KMS-11 (cell line): Measurements from ENCODE around the gene CRY2.

ENCODE experiments used
- H2AFZ ChIP-seq: fragments of 200-600 bp; sonication (generic); 2 replicates; pipeline ENCODE4 v1.6.1; 2016; ENCODE audit warnings: antibody characterized with exemption, mixed run types, low read depth
- H3K27ac ChIP-seq: fragments of 200-600 bp; sonication (generic); 2 replicates; pipeline ENCODE4 v1.6.1; 2016; ENCODE audit warnings: mild to moderate bottlenecking, mixed run types
- H3K27me3 ChIP-seq: fragments of 200-600 bp; sonication (generic); 2 replicates; pipeline ENCODE4 v1.6.1; 2017; ENCODE audit warnings: mild to moderate bottlenecking, low read depth, mixed run types, moderate library complexity; ENCODE audit not compliant: insufficient read depth
- H3K36me3 ChIP-seq: fragments of 200-600 bp; sonication (generic); 2 replicates; pipeline ENCODE4 v1.6.1; 2017; ENCODE audit warnings: mild to moderate bottlenecking, mixed run types; ENCODE audit not compliant: insufficient read depth
- H3K4me1 ChIP-seq: fragments of 200-600 bp; sonication (generic); 2 replicates; pipeline ENCODE4 v1.6.1; 2016; ENCODE audit warnings: mild to moderate bottlenecking, low read depth, mixed run types; ENCODE audit not compliant: poor library complexity, severe bottlenecking
- H3K4me2 ChIP-seq: fragments of 200-600 bp; sonication (generic); 2 replicates; pipeline ENCODE4 v1.7.0; 2016; ENCODE audit warnings: mild to moderate bottlenecking, mixed run types
- H3K4me3 ChIP-seq: fragments of 200-600 bp; sonication (generic); IDR thresholded peaks from 2 replicates; pipeline ENCODE4 v1.6.1; 2017; ENCODE audit warnings: low read depth, low read length, mixed read lengths; ENCODE audit not compliant: insufficient read depth
- H3K79me2 ChIP-seq: fragments of 200-600 bp; sonication (generic); 2 replicates; pipeline ENCODE4 v1.6.1; 2016; ENCODE audit warnings: low read depth, mixed run types; ENCODE audit not compliant: insufficient read depth
- H3K9ac ChIP-seq: fragments of 200-600 bp; sonication (generic); 2 replicates; pipeline ENCODE4 v1.6.1; 2016; ENCODE audit warnings: mild to moderate bottlenecking, mixed run types
- H4K20me1 ChIP-seq: fragments of 200-600 bp; sonication (generic); 2 replicates; pipeline ENCODE4 v1.6.1; 2016; ENCODE audit warnings: mild to moderate bottlenecking, mixed run types; ENCODE audit not compliant: insufficient read depth
- CTCF ChIP-seq: fragments of 200-600 bp; sonication (generic); conservative IDR thresholded peaks from 2 replicates; pipeline ENCODE4 v1.6.1; 2017; ENCODE audit warnings: low read depth, mild to moderate bottlenecking, antibody characterized with exemption, low read length, moderate library complexity, mixed read lengths

Gene CRY2

GRCh38 chr11:45859661-45860140 is 12.4 kb downstream of the CRY2 start:
- no peaks in the 10 kb centered on the region for H3K27me3 ChIP-seq
- peaks cover 3% of the 10 kb centered on the region; the same call in 1 of the 2 replicates for H3K79me2 ChIP-seq
- no peak overlapping the region for H3K4me2 ChIP-seq
- no peak overlapping the region for H2AFZ ChIP-seq
- no peak for TF ChIP-seq CTCF
- no peak overlapping the region for H3K9ac ChIP-seq
- no peak overlapping the region for H3K27ac ChIP-seq
- peaks cover 25% of the 10 kb centered on the region for H3K4me1 ChIP-seq
- no peaks in the 10 kb centered on the region for H4K20me1 ChIP-seq
- no peak overlapping the region for H3K4me3 ChIP-seq
- H3K36me3 ChIP-seq: no peaks in the 10 kb centered on the region

GRCh38 chr11:45860348-45860747 is 13.1 kb downstream of the CRY2 start:
- H3K9ac ChIP-seq: no peak overlapping the region
- TF ChIP-seq CTCF: no peak
- H3K79me2 ChIP-seq: no peaks in the 10 kb centered on the region; the same call in 1 of the 2 replicates
- peaks cover 25% of the 10 kb centered on the region for H3K4me1 ChIP-seq
- H3K4me2 ChIP-seq: no peak overlapping the region
- no peak overlapping the region for H3K27ac ChIP-seq
- H3K36me3 ChIP-seq: no peaks in the 10 kb centered on the region
- no peak overlapping the region for H3K4me3 ChIP-seq
- no peaks in the 10 kb centered on the region for H4K20me1 ChIP-seq
- H3K27me3 ChIP-seq: no peaks in the 10 kb centered on the region
- no peak overlapping the region for H2AFZ ChIP-seq

DNA sequence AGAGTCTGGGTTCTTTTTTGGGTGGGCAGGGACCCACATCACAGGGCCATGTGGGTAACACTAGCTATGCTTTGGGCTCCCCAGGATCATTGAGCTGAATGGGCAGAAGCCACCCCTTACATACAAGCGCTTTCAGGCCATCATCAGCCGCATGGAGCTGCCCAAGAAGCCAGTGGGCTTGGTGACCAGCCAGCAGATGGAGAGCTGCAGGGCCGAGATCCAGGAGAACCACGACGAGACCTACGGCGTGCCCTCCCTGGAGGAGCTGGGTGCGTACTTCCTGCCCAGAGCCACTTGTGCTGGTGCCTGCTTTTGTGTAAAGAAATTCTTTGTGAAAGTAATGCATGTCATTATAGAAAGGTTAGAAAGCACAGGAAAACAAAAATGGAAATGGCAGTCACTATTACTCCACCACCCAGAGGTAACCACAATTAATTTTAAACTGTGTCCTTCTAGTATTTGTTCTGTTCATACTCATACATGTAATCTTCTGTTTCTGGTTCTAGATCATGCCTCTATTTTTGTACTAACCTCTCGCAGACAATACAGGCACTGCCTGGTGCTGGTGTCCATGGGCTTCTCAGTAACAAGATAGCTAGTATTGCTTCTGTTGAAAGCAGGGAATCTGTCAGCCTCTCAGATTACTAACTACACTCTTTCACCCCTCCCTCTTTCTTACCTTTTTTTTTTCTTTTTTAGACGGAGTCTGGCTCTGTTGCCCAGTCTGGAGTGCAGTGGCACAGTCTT is 13.7 kb downstream of the CRY2 start:
- H3K27ac ChIP-seq: no peak overlapping the region
- H3K4me2 ChIP-seq: no peak overlapping the region
- H2AFZ ChIP-seq: no peak overlapping the region
- peaks cover 25% of the 10 kb centered on the region for H3K4me1 ChIP-seq
- no peaks in the 10 kb centered on the region for H4K20me1 ChIP-seq
- H3K9ac ChIP-seq: no peak overlapping the region
- no peaks in the 10 kb centered on the region for H3K79me2 ChIP-seq
- H3K36me3 ChIP-seq: no peaks in the 10 kb centered on the region
- H3K27me3 ChIP-seq: no peaks in the 10 kb centered on the region
- no peak overlapping the region for H3K4me3 ChIP-seq
- no peak for TF ChIP-seq CTCF

DNA sequence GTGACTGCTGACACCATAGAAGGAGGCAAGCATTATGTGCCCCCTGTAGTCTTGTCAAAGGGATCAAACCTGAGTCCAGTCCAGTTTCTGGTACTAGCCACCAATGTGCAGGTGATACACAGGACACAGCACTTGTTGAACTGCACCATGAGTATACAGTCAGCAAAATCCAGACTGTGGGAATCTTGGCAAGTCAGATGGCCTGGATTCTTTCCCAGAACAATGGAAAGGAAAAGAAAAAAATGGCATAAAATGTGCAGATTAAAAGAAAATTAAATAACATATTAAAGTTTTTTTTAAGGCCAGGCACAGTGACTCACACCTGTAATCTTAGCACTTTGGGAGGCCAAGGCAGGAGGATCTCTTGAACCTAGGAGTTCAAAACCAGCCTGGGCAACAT is 16.8 kb downstream of the CRY2 start:
- H3K9ac ChIP-seq: no peak overlapping the region
- no peak for TF ChIP-seq CTCF
- H4K20me1 ChIP-seq: no peaks in the 10 kb centered on the region
- no peaks in the 10 kb centered on the region for H3K36me3 ChIP-seq
- no peak overlapping the region for H2AFZ ChIP-seq
- H3K27me3 ChIP-seq: no peaks in the 10 kb centered on the region
- H3K4me3 ChIP-seq: no peak overlapping the region
- H3K27ac ChIP-seq: no peak overlapping the region
- H3K79me2 ChIP-seq: no peaks in the 10 kb centered on the region
- H3K4me1 ChIP-seq: peaks cover 1% of the 10 kb centered on the region
- no peak overlapping the region for H3K4me2 ChIP-seq
